PC-3 (cell line): ENCODE data around the gene MAD1L1. TPM values are rescaled to one million over a fixed set of nuclear protein-coding genes. Genes with fewer than 3 reads are reported as not detected.

Source experiments
- ATAC-seq: fragments of 200-7000 bp; cut with Tn5 transposase; 2 replicates; pipeline ENCODE4 v1.9.1; 2020; ENCODE audit warnings: mild to moderate bottlenecking, moderate library complexity
- BruUV-seq: library from RNA; stranded (reverse); fragments of 400-500 nt; replicated peaks from 2 replicates; lab custom pipeline; 2021; lab: Mats Ljungman, UMichigan
- CTCF ChIA-PET: fragments of 300-600 bp; sonication (Branson Sonifier 250); formaldehyde crosslinking; loops from one replicate; lab custom pipeline; 2022; ENCODE audit warnings: antibody characterized with exemption; lab: Charles Lee
- POLR2A ChIA-PET: fragments of 300-600 bp; sonication (Branson Sonifier 250); formaldehyde crosslinking; loops from one replicate; lab custom pipeline; 2022; ENCODE audit warnings: antibody characterized with exemption; ENCODE audit not compliant: unreplicated experiment; lab: Charles Lee
- DNase-seq: peaks from one replicate; pipeline ENCODE4 v3.0.0-alpha.2; 2015
- H2AFZ ChIP-seq: fragments of 300-600 bp; sonication (generic); 2 replicates; pipeline ENCODE4 v1.6.0; 2016; ENCODE audit warnings: antibody characterized with exemption, low read length
- H3F3A ChIP-seq: fragments of 300-600 bp; sonication (generic); one replicate; pipeline ENCODE4 v1.6.0; 2017; ENCODE audit warnings: antibody characterized with exemption, low read length, control low read depth, mild to moderate bottlenecking; ENCODE audit not compliant: unreplicated experiment
- H3K27ac ChIP-seq: fragments of 300-600 bp; sonication (generic); 2 replicates; pipeline ENCODE4 v1.5.1; 2016; ENCODE audit warnings: mild to moderate bottlenecking, low read length
- H3K27me3 ChIP-seq: fragments of 300-600 bp; sonication (generic); 2 replicates; pipeline ENCODE4 v1.6.1; 2016; ENCODE audit warnings: low read length, mixed read lengths
- H3K36me3 ChIP-seq: fragments of 300-600 bp; sonication (generic); 2 replicates; pipeline ENCODE4 v1.6.1; 2016; ENCODE audit warnings: low read depth, mixed run types, low read length, mixed read lengths
- H3K4me1 ChIP-seq: fragments of 300-600 bp; sonication (generic); 2 replicates; pipeline ENCODE4 v1.5.1; 2016; ENCODE audit warnings: low read length; ENCODE audit not compliant: insufficient read depth
- H3K4me2 ChIP-seq: fragments of 300-600 bp; sonication (generic); 2 replicates; pipeline ENCODE4 v1.6.0; 2016; ENCODE audit warnings: low read length
- H3K4me3 ChIP-seq: fragments of 300-600 bp; sonication (generic); 2 replicates; pipeline ENCODE4 v1.5.1; 2016; ENCODE audit warnings: mild to moderate bottlenecking, low read length, mixed read lengths
- H3K79me2 ChIP-seq: fragments of 300-600 bp; sonication (generic); 2 replicates; pipeline ENCODE4 v1.6.1; 2017; ENCODE audit warnings: low read length, mixed read lengths
- H3K9ac ChIP-seq: fragments of 300-600 bp; sonication (generic); 2 replicates; pipeline ENCODE4 v1.6.0; 2016; ENCODE audit warnings: mild to moderate bottlenecking, low read length
- H3K9me2 ChIP-seq: fragments of 300-600 bp; sonication (generic); replicated peaks from 2 replicates; pipeline ENCODE4 v1.6.1; 2016; ENCODE audit warnings: mixed run types, low read length, mixed read lengths
- H3K9me3 ChIP-seq: fragments of 300-600 bp; sonication (generic); 2 replicates; pipeline ENCODE4 v1.6.1; 2016; ENCODE audit warnings: low read length, mixed read lengths
- H4K20me1 ChIP-seq: fragments of 300-600 bp; sonication (generic); 2 replicates; pipeline ENCODE4 v1.6.1; 2016; ENCODE audit warnings: low read length, mixed read lengths
- EZH2 ChIP-seq: fragments of 300-600 bp; sonication (generic); IDR thresholded peaks from one replicate; pipeline ENCODE4 v1.6.1; 2017; ENCODE audit warnings: antibody characterized with exemption, mild to moderate bottlenecking, low read length; ENCODE audit not compliant: unreplicated experiment
- EZH2phosphoT487 ChIP-seq: fragments of 300-600 bp; sonication (generic); IDR thresholded peaks from 2 replicates; pipeline ENCODE4 v1.6.1; 2018; ENCODE audit warnings: mild to moderate bottlenecking, antibody characterized with exemption, low read length, borderline replicate concordance
- intact Hi-C: fragments of 100-400 bp; cut with micrococcal nuclease; formaldehyde crosslinking; loops from 2 replicates; pipeline ENCODE4 v1.9.0; 2023
- total RNA-seq: library from RNA; depleted of rRNA; stranded (reverse); fragments of >200 nt; gene quantifications from 2 replicates; pipeline ENCODE4 v1.2.3, GENCODE V29; 2014
- TF ChIP-seq, protein P1 (sequence below): fragments of 300-600 bp; sonication (generic); conservative IDR thresholded peaks from 2 replicates; pipeline ENCODE4 v1.5.1; 2017; ENCODE audit warnings: antibody characterized with exemption, low read depth, mild to moderate bottlenecking, low read length

The MAD1L1 gene
- total RNA-seq, 1 experiment from 2014 or later: 88.4 TPM

DNA sequence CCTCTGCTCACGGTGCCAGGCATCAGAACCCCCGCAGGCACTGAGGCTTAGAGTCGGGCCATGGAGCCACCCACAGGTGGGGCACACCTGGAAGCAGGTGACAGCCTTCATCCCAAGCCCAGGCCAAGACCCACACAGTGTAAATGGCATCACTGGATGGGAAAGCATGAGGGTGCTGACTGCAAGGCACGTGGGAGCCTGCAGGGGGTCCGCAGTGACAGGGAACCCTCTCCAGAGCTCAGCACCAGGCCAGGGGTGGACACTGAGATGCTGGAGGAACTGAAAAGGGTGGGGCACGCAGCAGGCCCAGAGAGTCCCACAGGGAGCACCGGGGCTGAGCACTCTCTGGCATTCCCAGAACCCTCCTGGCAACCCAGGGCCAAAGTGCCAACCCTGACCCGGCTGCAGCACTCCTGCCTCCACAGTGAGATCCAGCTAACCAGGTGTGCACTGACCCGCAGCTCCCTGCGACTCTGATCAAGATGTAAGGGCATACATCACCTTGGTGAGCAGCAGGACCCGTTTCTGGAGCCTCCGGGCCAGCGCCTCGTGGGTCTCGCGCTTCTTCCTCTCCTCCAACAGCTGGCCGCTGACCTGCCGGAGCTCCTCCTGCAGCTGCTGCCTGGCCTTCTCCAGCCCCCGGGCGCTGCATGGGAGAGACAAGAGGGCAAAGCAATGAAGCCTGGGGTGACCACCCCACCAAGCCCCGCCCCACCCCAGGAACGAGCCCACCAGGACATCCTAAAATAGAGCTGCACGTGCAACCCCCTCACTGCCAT, 163.9 kb downstream of the MAD1L1 start:
- no peak overlapping the region for H2AFZ ChIP-seq
- H3F3A ChIP-seq: no peaks in the 10 kb centered on the region
- H3K79me2 ChIP-seq: no peaks in the 10 kb centered on the region
- ATAC-seq: peak; percentile 10; the same call in 1 of the 2 replicates
- H4K20me1 ChIP-seq: no peaks in the 10 kb centered on the region
- no peak overlapping the region for H3K4me2 ChIP-seq
- H3K36me3 ChIP-seq: no peaks in the 10 kb centered on the region
- intact Hi-C loops: no loop called here
- H3K9me3 ChIP-seq: no peaks in the 10 kb centered on the region
- CTCF ChIA-PET: no interaction called here
- TF ChIP-seq, protein P1, sequence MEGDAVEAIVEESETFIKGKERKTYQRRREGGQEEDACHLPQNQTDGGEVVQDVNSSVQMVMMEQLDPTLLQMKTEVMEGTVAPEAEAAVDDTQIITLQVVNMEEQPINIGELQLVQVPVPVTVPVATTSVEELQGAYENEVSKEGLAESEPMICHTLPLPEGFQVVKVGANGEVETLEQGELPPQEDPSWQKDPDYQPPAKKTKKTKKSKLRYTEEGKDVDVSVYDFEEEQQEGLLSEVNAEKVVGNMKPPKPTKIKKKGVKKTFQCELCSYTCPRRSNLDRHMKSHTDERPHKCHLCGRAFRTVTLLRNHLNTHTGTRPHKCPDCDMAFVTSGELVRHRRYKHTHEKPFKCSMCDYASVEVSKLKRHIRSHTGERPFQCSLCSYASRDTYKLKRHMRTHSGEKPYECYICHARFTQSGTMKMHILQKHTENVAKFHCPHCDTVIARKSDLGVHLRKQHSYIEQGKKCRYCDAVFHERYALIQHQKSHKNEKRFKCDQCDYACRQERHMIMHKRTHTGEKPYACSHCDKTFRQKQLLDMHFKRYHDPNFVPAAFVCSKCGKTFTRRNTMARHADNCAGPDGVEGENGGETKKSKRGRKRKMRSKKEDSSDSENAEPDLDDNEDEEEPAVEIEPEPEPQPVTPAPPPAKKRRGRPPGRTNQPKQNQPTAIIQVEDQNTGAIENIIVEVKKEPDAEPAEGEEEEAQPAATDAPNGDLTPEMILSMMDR: no peak
- TF ChIP-seq EZH2 (no peak), EZH2phosphoT487 (no peak)
- H3K9me2 ChIP-seq: no peaks in the 10 kb centered on the region
- H3K4me1 ChIP-seq: peaks cover 3% of the 10 kb centered on the region
- no peak overlapping the region for H3K27ac ChIP-seq
- H3K4me3 ChIP-seq: no peak overlapping the region
- no peaks in the 10 kb centered on the region for H3K27me3 ChIP-seq
- no peak for DNase-seq
- no TSS peak for BruUV-seq
- no peak overlapping the region for H3K9ac ChIP-seq
- POLR2A ChIA-PET: interaction anchor here (0.6 kb wide), 1 partner anchor 349 kb away, joined by 15 read pairs; no protein-coding TSS in a partner anchor

DNA sequence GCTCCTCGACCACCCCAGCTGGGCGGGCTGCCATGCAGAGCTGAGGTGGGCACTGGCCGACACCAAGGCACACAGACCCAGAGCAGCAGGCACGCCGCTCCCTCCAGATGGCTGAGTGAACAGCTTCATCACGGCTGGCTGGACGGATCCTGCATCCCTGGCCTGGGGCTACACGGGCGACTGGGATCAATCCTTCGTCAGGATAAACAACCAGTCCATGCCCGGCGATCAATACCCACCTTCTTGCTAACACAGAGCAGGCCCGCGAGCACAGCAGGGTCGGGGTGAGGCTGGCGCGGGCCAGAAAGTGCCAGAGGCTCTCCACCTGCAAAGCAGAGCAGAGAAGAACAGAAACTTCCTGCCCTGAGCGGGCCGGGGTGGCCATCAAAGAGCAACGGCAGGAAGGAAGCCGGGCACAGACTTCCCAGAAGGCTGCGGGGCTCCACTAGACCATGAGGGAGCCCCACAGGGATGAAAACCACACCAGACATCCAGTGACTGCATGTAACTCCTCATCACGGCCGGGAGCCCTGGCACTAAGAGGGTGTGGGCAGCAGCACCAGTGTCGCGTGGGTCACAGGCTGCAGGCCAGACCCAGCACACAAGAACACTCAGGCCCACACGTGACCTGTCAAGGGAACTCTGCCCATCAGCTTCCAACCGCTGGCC, 166.4 kb downstream of the MAD1L1 start:
- Histone ChIP-seq H3K9me2 (no peaks in the 10 kb centered on the region), H3K79me2 (no peaks in the 10 kb centered on the region), H4K20me1 (no peaks in the 10 kb centered on the region), H3K9ac (no peak overlapping the region), H3K4me3 (no peak overlapping the region), H3K9me3 (no peaks in the 10 kb centered on the region), H3K4me1 (peaks cover 10% of the 10 kb centered on the region), H3K27me3 (no peaks in the 10 kb centered on the region), H3K4me2 (no peak overlapping the region), H3F3A (no peaks in the 10 kb centered on the region), H2AFZ (no peak overlapping the region), H3K27ac (no peak overlapping the region), H3K36me3 (no peaks in the 10 kb centered on the region)
- ChIA-PET POLR2A (no interaction called here), CTCF (no interaction called here)
- TF ChIP-seq EZH2phosphoT487: no peak
- no peak for TF ChIP-seq EZH2
- TF ChIP-seq, protein P1: no peak
- no peak for DNase-seq
- ATAC-seq: no peak
- BruUV-seq: no TSS peak
- intact Hi-C loops: no loop called here
